ENCODE measurements around the gene LRRIQ1. TPM values are rescaled to one million over a fixed set of nuclear protein-coding genes. Genes with fewer than 3 reads are reported as not detected.

LRRIQ1 gene, protein sequence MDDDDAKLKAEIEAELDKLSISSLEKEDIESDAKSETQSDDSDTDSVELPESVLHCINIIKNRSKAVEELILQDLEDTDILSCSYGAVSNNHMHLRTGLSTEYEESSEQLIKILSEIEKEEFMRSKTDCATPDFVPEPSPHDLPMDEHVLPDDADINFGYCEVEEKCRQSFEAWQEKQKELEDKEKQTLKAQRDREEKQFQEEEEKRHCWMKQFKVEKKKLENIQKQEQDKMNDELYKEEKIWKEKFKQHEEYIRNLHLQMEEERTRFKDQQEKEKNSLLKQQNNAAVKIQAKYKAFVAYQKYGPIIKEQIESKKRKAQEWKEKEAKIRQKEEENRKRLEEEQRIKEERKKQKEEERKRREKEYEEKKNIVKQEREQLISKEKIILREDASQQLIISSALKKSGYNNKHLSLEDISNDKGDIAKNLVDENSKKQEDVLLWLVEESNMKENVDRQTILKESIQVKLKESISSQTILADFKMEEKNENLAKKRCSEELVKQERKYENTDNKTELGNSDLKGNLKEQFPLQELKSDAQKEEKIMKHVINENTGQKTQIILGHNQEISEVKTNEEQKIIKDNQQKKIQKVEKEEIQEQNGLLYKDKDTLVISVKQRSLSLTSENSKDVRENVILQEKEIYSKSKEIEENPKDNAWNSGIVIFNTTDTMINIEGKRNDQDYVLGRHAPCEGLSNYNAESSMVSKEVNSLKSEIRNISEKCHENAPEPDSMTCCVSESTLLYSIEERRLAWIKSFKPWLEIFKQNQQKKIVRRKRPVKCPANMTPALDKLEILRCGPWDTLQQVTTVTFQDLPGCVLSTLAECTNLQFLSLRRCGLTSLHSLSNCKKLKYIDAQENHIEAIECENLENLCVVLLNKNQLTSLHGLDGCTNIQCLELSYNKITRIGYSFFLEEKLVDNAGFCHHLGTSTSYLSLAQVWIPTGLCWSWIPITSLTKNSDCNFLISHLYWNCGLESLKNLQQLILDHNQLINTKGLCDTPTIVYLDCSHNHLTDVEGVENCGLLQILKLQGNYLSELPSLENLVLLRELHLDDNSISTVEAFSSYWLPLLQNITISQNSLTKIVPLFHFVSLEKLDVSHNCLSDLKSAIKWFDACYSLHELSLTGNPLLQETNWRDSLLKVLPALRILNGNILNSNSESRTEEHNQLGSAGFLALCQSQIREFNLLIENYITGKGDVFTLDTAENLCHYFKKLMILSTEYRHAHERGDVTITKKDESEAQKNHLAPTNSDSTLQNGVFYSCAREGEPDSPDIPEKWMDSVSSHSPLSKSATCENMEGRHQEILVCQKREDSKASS (N-terminal part only)
- total RNA-seq = under 1 TPM; 0.31 to 0.92 (median 0.64) TPM
- 1 to 10 TPM in 1 of 2 donors, under 1 TPM in 1; 0.80 to 2.0 TPM for polyA plus RNA-seq

DNA sequence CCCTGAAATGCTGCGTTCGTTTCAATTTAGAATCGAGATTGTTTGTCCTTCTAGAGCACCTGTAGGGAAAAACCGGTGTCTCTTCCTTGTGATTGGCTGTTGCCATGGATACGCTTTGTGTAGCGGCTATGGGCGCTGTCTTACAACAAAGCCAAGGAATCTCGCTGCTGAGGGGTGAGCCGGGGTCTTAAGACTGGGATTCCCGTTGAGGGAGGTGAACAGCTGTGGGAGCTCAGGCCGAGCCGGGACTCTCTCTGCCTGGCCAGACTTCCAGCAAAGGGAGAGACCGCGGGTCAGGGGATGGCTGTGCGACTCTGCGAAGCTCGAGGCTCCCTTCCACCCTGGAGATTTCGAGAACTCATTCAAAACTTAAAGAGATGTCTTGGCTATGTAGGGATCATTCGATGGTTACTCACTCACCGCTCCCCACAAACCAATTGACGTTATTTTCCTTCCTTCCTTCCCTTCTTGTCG is at the start of gene LRRIQ1, which contains the start of gene TSPAN19:
LRRIQ1 (plus strand) TSS at position 118 of the 474 bp plus-strand sequence. CDS start 1,826 bp downstream, outside the sequence.
TSPAN19 (minus strand) TSS at position 44 of the 474 bp plus-strand sequence. CDS start 6,331 bp downstream, outside the sequence.
- WGBS, 2 donors = 2% methylated on average over 22 of the region's 22 CpGs
- peak; percentile 97 to 100 (median 99) for ATAC-seq
- H3K27ac ChIP-seq = no peak within 1 kb of the TSS

DNA sequence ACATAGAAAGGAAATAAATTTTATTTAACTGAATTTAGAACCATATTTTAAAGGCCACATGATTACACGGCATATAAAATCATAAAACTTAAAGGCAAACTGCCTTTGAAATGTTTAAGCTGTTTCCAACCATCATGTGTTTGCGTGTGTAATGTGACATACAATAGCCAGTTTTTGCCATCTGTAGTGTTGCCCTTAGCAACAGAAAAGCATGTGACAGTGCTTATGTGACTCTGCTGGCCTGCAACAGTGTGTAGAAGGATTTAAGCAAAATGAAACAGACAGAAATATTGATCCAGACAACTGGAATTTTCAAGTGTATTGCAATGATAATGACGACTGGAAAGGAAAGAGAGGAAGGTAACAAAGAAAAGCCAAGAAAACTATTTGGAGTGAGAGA is 49.6 kb upstream of the LRRIQ1 start:
- TF ChIP-seq, protein P1, sequence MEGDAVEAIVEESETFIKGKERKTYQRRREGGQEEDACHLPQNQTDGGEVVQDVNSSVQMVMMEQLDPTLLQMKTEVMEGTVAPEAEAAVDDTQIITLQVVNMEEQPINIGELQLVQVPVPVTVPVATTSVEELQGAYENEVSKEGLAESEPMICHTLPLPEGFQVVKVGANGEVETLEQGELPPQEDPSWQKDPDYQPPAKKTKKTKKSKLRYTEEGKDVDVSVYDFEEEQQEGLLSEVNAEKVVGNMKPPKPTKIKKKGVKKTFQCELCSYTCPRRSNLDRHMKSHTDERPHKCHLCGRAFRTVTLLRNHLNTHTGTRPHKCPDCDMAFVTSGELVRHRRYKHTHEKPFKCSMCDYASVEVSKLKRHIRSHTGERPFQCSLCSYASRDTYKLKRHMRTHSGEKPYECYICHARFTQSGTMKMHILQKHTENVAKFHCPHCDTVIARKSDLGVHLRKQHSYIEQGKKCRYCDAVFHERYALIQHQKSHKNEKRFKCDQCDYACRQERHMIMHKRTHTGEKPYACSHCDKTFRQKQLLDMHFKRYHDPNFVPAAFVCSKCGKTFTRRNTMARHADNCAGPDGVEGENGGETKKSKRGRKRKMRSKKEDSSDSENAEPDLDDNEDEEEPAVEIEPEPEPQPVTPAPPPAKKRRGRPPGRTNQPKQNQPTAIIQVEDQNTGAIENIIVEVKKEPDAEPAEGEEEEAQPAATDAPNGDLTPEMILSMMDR (IDR thresholded peaks at IDR 0.05) = no peak
- Histone ChIP-seq H3K4me1 (no peaks in the 10 kb centered on the region), H3K9me3 (no peaks in the 10 kb centered on the region), H3K27ac (no peak overlapping the region), H3K36me3 (no peaks in the 10 kb centered on the region), H3K27me3 (peaks cover 0 to 5% (median 0%) of the 10 kb centered on the region in 4 donors), H3K4me3 (no peak overlapping the region)
- WGBS, 2 donors = 54 to 62% methylated on average over 3 of the region's 3 CpGs
- no peak for ATAC-seq
- FAIRE-seq = no peak
- intact Hi-C loops (cut with DNase I) = no loop called here
- DNase-seq = no peak

More for the DNA sequence above, at the start of gene LRRIQ1, which contains the start of gene TSPAN19:
- Histone ChIP-seq H3K9me3 (no peaks in the 10 kb centered on the region), H3K27me3 (no peaks in the 10 kb centered on the region), H3K36me3 (no peaks in the 10 kb centered on the region), H3K4me3 (peak within 1 kb of the TSS; percentile 20 to 59 (median 44)), H3K4me1 (no peaks in the 10 kb centered on the region)
- DNase-seq (peak; percentile 50 to 80 (median 75)), FAIRE-seq (no peak)
- TF ChIP-seq, protein P1 (IDR thresholded peaks at IDR 0.05) = no peak
- intact Hi-C loops (cut with DNase I) = no loop called here

DNA sequence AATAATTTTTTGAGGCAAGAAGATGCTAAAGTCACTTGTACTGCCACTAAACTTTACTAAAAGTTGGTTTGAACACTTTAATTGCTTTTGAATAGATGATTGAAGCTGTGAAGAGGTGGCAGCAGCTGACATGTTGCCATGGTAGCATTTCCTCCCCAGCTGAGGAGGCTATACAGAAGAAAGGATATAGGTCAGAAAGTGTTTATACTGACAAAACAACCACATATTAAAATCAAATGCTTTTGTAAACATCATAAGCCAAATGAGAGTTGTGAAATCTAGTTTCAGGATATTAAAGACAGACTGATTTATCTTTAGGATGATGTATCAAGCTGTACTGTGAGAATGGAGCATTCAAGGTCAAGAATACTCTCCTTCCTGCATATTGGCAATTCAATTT is 41.7 kb upstream of the LRRIQ1 start:
- H3K9me3 ChIP-seq = no peaks in the 10 kb centered on the region
- DNase-seq = no peak
- H3K27ac ChIP-seq = no peak overlapping the region
- H3K4me3 ChIP-seq = no peak overlapping the region
- ATAC-seq = no peak
- no peaks in the 10 kb centered on the region for H3K36me3 ChIP-seq
- intact Hi-C loops (cut with DNase I) = no loop called here
- H3K4me1 ChIP-seq = no peaks in the 10 kb centered on the region
- no peak for FAIRE-seq
- TF ChIP-seq, protein P1 (IDR thresholded peaks at IDR 0.05) = no peak
- no peaks in the 10 kb centered on the region for H3K27me3 ChIP-seq

DNA sequence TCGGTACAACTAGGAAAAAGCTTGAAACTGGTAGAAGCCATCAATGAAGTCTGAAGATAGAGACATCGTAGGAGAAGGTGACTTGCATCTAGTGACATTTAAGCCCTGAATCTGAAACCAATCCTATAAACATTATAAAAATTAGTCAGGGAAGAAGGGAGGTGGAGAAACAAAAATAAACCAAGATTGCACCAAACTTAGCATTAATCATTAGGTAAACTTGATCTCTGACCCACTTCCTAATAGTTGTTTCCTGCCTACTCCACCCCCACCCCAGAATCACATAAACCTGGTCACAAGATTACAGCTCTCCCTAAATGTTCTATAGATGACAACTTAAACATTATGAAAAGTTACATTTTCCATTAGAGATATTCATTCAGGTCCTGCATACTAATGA is 40.5 kb upstream of the LRRIQ1 start:
- WGBS, 2 donors = 79 to 83% methylated on average over 2 of the region's 2 CpGs
- no peak overlapping the region for H3K4me3 ChIP-seq
- H3K9me3 ChIP-seq = no peaks in the 10 kb centered on the region
- no peaks in the 10 kb centered on the region for H3K4me1 ChIP-seq
- intact Hi-C loops (cut with DNase I) = no loop called here
- DNase-seq = no peak
- peak in 1 of 4 donors; percentile 17 for ATAC-seq
- no peaks in the 10 kb centered on the region for H3K27me3 ChIP-seq
- TF ChIP-seq, protein P1 (IDR thresholded peaks at IDR 0.05) = no peak
- H3K27ac ChIP-seq = no peak overlapping the region
- FAIRE-seq = no peak
- H3K36me3 ChIP-seq = no peaks in the 10 kb centered on the region

Measured in pancreas (tissue), 10 donors.